ENCODE data around the gene OSBPL1A.

Gene OSBPL1A

GRCh38 chr18:24342347-24342746 lies 55.3 kb downstream of the OSBPL1A start:
- no peak for DNase-seq
- TF ChIP-seq GATA1 (IDR thresholded peaks at IDR 0.05; ENCODE audit: low read depth, low read length), result no peak
- TF ChIP-seq POLR2A (IDR thresholded peaks at IDR 0.05; ENCODE audit: low read length), result no peak

- TF ChIP-seq POLR2A (IDR thresholded peaks at IDR 0.05; ENCODE audit: low read length) (no peak), GATA1 (IDR thresholded peaks at IDR 0.05; ENCODE audit: low read depth, low read length) (no peak)
- no peak for DNase-seq
Observed at GRCh38 chr18:24341361-24341760, 56.3 kb downstream of the OSBPL1A start.

GRCh38 chr18:24333084-24333483 lies 64.5 kb downstream of the OSBPL1A start:
- TF ChIP-seq POLR2A (IDR thresholded peaks at IDR 0.05; ENCODE audit: low read length) (no peak), GATA1 (IDR thresholded peaks at IDR 0.05; ENCODE audit: low read depth, low read length) (no peak)
- no peak for DNase-seq

- TF ChIP-seq GATA1 (IDR thresholded peaks at IDR 0.05; ENCODE audit: low read depth, low read length) (no peak), POLR2A (IDR thresholded peaks at IDR 0.05; ENCODE audit: low read length) (no peak)
- no peak for DNase-seq
Observed at GRCh38 chr18:24326211-24326610, 71.4 kb downstream of the OSBPL1A start.

- no peak for TF ChIP-seq GATA1 (IDR thresholded peaks at IDR 0.05; ENCODE audit: low read depth, low read length)
- TF ChIP-seq POLR2A (IDR thresholded peaks at IDR 0.05; ENCODE audit: low read length), result no peak
- DNase-seq, result no peak
Observed at GRCh38 chr18:24322584-24323136, 75.0 kb downstream of the OSBPL1A start.

- DNase-seq, result no peak
- TF ChIP-seq GATA1 (IDR thresholded peaks at IDR 0.05; ENCODE audit: low read depth, low read length), result no peak
- TF ChIP-seq POLR2A (IDR thresholded peaks at IDR 0.05; ENCODE audit: low read length), result no peak
Observed at GRCh38 chr18:24321071-24321470, 76.6 kb downstream of the OSBPL1A start.

GRCh38 chr18:24319757-24320156 lies 77.9 kb downstream of the OSBPL1A start:
- TF ChIP-seq POLR2A (IDR thresholded peaks at IDR 0.05; ENCODE audit: low read length) (no peak), GATA1 (IDR thresholded peaks at IDR 0.05; ENCODE audit: low read depth, low read length) (no peak)
- DNase-seq, result peak; percentile 11 to 39

GRCh38 chr18:24317370-24317769 lies 80.3 kb downstream of the OSBPL1A start:
- TF ChIP-seq POLR2A (IDR thresholded peaks at IDR 0.05; ENCODE audit: low read length), result no peak
- no peak for TF ChIP-seq GATA1 (IDR thresholded peaks at IDR 0.05; ENCODE audit: low read depth, low read length)
- DNase-seq, result peak in 1 of 2 experiments; percentile 10

- TF ChIP-seq POLR2A (IDR thresholded peaks at IDR 0.05; ENCODE audit: low read length), result no peak
- TF ChIP-seq GATA1 (IDR thresholded peaks at IDR 0.05; ENCODE audit: low read depth, low read length), result no peak
- DNase-seq, result no peak
Observed at GRCh38 chr18:24315170-24315569, 82.5 kb downstream of the OSBPL1A start.

GRCh38 chr18:24306201-24306600 lies 91.4 kb downstream of the OSBPL1A start:
- DNase-seq, result no peak
- TF ChIP-seq GATA1 (IDR thresholded peaks at IDR 0.05; ENCODE audit: low read depth, low read length) (no peak), POLR2A (IDR thresholded peaks at IDR 0.05; ENCODE audit: low read length) (no peak)

- DNase-seq, result peak in 1 of 2 experiments; percentile 14
- no peak for TF ChIP-seq GATA1 (IDR thresholded peaks at IDR 0.05; ENCODE audit: low read depth, low read length)
- no peak for TF ChIP-seq POLR2A (IDR thresholded peaks at IDR 0.05; ENCODE audit: low read length)
Observed at GRCh38 chr18:24300703-24301102, 96.9 kb downstream of the OSBPL1A start.

GRCh38 chr18:24296276-24296675 lies 101.3 kb downstream of the OSBPL1A start:
- TF ChIP-seq GATA1 (IDR thresholded peaks at IDR 0.05; ENCODE audit: low read depth, low read length) (no peak), POLR2A (IDR thresholded peaks at IDR 0.05; ENCODE audit: low read length) (no peak)

GRCh38 chr18:24293254-24293653 lies 104.4 kb downstream of the OSBPL1A start:
- TF ChIP-seq GATA1 (IDR thresholded peaks at IDR 0.05; ENCODE audit: low read depth, low read length) (no peak), POLR2A (IDR thresholded peaks at IDR 0.05; ENCODE audit: low read length) (no peak)
- DNase-seq, result no peak

More at GRCh38 chr18:24296276-24296675, 101.3 kb downstream of the OSBPL1A start:
- no peak for DNase-seq

GRCh38 chr18:24278591-24278990 lies 119.0 kb downstream of the OSBPL1A start:
- TF ChIP-seq POLR2A (IDR thresholded peaks at IDR 0.05; ENCODE audit: low read length) (no peak), GATA1 (IDR thresholded peaks at IDR 0.05; ENCODE audit: low read depth, low read length) (no peak)
- DNase-seq, result no peak

GRCh38 chr18:24277516-24278195 lies 120.0 kb downstream of the OSBPL1A start:
- no peak for DNase-seq
- no peak for TF ChIP-seq POLR2A (IDR thresholded peaks at IDR 0.05; ENCODE audit: low read length)
- TF ChIP-seq GATA1 (IDR thresholded peaks at IDR 0.05; ENCODE audit: low read depth, low read length), result no peak
